ENCODE measurements around the gene SLC47A1.

Gene SLC47A1

GRCh38 chr17:19554393-19554792 is 20.7 kb downstream of the SLC47A1 start:
- in situ Hi-C loops (cut with MboI; ENCODE audit: low sequenced_read_pairs, unreplicated experiment): no loop called here
- TF ChIP-seq CTCF (IDR thresholded peaks at IDR 0.05; ENCODE audit: borderline replicate concordance, control extremely low read depth, extremely low read depth, insufficient read depth, missing control alignments): no peak
- no peak for DNase-seq (ENCODE audit: low spot score)

- in situ Hi-C loops (cut with MboI; ENCODE audit: low sequenced_read_pairs, unreplicated experiment): no loop called here
- no peak for DNase-seq (ENCODE audit: low spot score)
- TF ChIP-seq CTCF (IDR thresholded peaks at IDR 0.05; ENCODE audit: borderline replicate concordance, control extremely low read depth, extremely low read depth, insufficient read depth, missing control alignments): no peak
These were observed 22.1 kb downstream of the SLC47A1 start for GRCh38 chr17:19555746-19556145.

GRCh38 chr17:19558946-19559345 is 25.3 kb downstream of the SLC47A1 start:
- DNase-seq (ENCODE audit: low spot score): no peak
- no peak for TF ChIP-seq CTCF (IDR thresholded peaks at IDR 0.05; ENCODE audit: borderline replicate concordance, control extremely low read depth, extremely low read depth, insufficient read depth, missing control alignments)
- in situ Hi-C loops (cut with MboI; ENCODE audit: low sequenced_read_pairs, unreplicated experiment): no loop called here

GRCh38 chr17:19561697-19562318 is 28.2 kb downstream of the SLC47A1 start:
- no peak for TF ChIP-seq CTCF (IDR thresholded peaks at IDR 0.05; ENCODE audit: borderline replicate concordance, control extremely low read depth, extremely low read depth, insufficient read depth, missing control alignments)
- in situ Hi-C loops (cut with MboI; ENCODE audit: low sequenced_read_pairs, unreplicated experiment): no loop called here
- no peak for DNase-seq (ENCODE audit: low spot score)

- in situ Hi-C loops (cut with MboI; ENCODE audit: low sequenced_read_pairs, unreplicated experiment): no loop called here
- DNase-seq (ENCODE audit: low spot score): no peak
- TF ChIP-seq CTCF (IDR thresholded peaks at IDR 0.05; ENCODE audit: borderline replicate concordance, control extremely low read depth, extremely low read depth, insufficient read depth, missing control alignments): no peak
These were observed 32.3 kb downstream of the SLC47A1 start for GRCh38 chr17:19565817-19566575.

- in situ Hi-C loops (cut with MboI; ENCODE audit: low sequenced_read_pairs, unreplicated experiment): no loop called here
- no peak for DNase-seq (ENCODE audit: low spot score)
- TF ChIP-seq CTCF (IDR thresholded peaks at IDR 0.05; ENCODE audit: borderline replicate concordance, control extremely low read depth, extremely low read depth, insufficient read depth, missing control alignments): no peak
These were observed 33.8 kb downstream of the SLC47A1 start for GRCh38 chr17:19567216-19568015.
